Measurements from ENCODE around the gene GTF3C5. TPM values are rescaled to one million over a fixed set of nuclear protein-coding genes. Genes with fewer than 3 reads are reported as not detected.
"Not testable (repeated sequence)": the region's sequence is repeated elsewhere in the genome, so short reads cannot be mapped to it uniquely, and the experiment has no call there.

The GTF3C5 gene
- total RNA-seq, 1 donor from 2014 or later: 95.2 TPM

DNA sequence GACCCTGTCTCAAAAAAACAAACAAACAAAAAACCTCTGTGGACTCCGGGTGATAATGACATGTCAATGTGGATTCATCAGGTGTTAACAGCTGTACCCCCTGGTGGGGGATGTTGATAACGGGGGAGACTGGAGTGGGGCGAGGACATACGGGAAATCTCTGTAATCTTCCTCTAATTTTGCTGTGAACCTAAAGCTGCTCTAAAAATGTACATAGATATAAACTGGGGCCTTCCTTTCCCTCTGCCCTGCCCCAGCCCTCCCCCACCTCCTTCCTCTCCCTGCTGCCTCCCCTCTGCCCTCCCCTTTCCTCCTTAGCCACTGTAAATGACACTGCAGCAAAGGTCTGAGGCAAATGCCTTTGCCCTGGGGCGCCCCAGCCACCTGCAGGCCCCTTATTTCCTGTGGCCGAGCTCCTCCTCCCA is 29.6 kb downstream of the GTF3C5 start:
- TF ChIP-seq, protein P1, sequence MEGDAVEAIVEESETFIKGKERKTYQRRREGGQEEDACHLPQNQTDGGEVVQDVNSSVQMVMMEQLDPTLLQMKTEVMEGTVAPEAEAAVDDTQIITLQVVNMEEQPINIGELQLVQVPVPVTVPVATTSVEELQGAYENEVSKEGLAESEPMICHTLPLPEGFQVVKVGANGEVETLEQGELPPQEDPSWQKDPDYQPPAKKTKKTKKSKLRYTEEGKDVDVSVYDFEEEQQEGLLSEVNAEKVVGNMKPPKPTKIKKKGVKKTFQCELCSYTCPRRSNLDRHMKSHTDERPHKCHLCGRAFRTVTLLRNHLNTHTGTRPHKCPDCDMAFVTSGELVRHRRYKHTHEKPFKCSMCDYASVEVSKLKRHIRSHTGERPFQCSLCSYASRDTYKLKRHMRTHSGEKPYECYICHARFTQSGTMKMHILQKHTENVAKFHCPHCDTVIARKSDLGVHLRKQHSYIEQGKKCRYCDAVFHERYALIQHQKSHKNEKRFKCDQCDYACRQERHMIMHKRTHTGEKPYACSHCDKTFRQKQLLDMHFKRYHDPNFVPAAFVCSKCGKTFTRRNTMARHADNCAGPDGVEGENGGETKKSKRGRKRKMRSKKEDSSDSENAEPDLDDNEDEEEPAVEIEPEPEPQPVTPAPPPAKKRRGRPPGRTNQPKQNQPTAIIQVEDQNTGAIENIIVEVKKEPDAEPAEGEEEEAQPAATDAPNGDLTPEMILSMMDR (IDR thresholded peaks at IDR 0.05; ENCODE audit: partially characterized antibody, unreplicated experiment): no peak
- Mint-ChIP-seq H3K27me3 (ENCODE audit: unreplicated experiment) (peaks cover 4% of the 10 kb centered on the region), H3K9me3 (ENCODE audit: unreplicated experiment) (peaks cover 4% of the 10 kb centered on the region), H3K4me1 (ENCODE audit: low read depth, unreplicated experiment) (peaks cover 6% of the 10 kb centered on the region), H3K36me3 (ENCODE audit: unreplicated experiment) (no peaks in the 10 kb centered on the region), H3K4me3 (ENCODE audit: unreplicated experiment) (no peak overlapping the region), H3K27ac (ENCODE audit: unreplicated experiment) (no peak overlapping the region)
- no peak for DNase-seq

DNA sequence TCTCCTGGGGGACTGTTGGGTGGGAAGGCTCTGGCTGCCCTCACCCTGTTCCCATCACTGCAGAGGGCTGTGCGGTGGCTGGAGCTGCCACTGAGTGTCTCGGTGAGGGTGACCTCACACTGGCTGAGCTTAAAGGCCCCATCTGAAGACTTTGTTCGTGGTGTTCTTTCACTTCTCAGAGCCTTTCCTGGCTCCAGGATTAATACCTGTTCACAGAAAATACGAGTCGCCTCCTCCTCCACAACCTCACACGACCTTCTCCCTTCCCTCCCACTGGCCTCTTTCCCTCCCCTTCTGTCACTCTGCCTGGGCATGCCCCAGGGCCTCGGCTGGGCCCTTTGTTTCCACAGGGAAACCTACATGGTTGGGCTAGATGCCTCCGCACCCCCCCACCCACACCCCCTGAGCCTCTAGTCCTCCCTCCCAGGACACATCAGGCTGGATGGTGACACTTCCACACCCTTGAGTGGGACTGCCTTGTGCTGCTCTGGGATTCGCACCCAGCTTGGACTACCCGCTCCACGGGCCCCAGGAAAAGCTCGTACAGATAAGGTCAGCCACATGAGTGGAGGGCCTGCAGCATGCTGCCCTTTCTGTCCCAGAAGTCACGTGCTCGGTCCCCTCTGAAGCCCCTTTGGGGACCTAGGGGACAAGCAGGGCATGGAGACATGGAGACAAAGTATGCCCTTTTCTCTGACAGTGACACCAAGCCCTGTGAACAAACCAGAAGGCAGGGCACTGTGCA is 30.4 kb downstream of the GTF3C5 start:
- not testable (repeated sequence) for H3K27me3 Mint-ChIP-seq (ENCODE audit: unreplicated experiment); H3K4me3 Mint-ChIP-seq (ENCODE audit: unreplicated experiment); H3K27ac Mint-ChIP-seq (ENCODE audit: unreplicated experiment); H3K9me3 Mint-ChIP-seq (ENCODE audit: unreplicated experiment); H3K4me1 Mint-ChIP-seq (ENCODE audit: low read depth, unreplicated experiment); DNase-seq; H3K36me3 Mint-ChIP-seq (ENCODE audit: unreplicated experiment)

DNA sequence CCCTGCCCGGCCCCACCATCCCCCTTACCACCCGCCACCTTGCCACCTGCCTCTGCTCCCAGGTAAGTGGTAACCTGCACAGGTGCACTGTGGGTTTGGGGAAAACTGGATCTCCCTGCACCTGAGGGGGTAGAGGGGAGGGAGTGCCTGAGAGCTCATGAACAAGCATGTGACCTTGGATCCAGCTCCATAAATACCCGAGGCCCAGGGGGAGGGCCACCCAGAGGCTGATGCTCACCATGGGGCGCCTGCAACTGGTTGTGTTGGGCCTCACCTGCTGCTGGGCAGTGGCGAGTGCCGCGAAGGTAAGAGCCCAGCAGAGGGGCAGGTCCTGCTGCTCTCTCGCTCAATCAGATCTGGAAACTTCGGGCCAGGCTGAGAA is 31.0 kb downstream of the GTF3C5 start, which contains the start of gene CEL:
CEL (plus strand) TSS at position 218 of the 382 bp plus-strand sequence; CDS start at position 240, 22 bp downstream.
- not testable (repeated sequence) for H3K27me3 Mint-ChIP-seq (ENCODE audit: unreplicated experiment); H3K27ac Mint-ChIP-seq (ENCODE audit: unreplicated experiment); DNase-seq; H3K36me3 Mint-ChIP-seq (ENCODE audit: unreplicated experiment); H3K4me3 Mint-ChIP-seq (ENCODE audit: unreplicated experiment); H3K4me1 Mint-ChIP-seq (ENCODE audit: low read depth, unreplicated experiment); H3K9me3 Mint-ChIP-seq (ENCODE audit: unreplicated experiment)

DNA sequence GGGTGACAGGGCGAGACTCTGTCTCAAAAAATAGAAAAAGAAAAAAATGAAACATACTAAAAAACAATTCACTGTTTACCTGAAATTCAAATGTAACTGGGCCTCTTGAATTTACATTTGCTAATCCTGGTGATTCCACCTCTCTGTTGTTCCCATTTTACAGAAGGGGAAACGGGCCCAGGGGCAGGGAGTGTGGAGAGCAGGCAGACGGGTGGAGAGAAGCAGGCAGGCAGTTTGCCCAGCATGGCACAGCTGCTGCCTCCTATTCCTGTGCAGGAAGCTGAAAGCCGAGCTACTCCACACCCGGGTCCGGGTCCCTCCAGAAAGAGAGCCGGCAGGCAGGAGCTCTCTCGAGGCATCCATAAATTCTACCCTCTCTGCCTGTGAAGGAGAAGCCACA is 31.8 kb downstream of the GTF3C5 start:
- not testable (repeated sequence) for H3K36me3 Mint-ChIP-seq (ENCODE audit: unreplicated experiment); H3K27ac Mint-ChIP-seq (ENCODE audit: unreplicated experiment); DNase-seq; H3K4me3 Mint-ChIP-seq (ENCODE audit: unreplicated experiment); H3K27me3 Mint-ChIP-seq (ENCODE audit: unreplicated experiment); H3K4me1 Mint-ChIP-seq (ENCODE audit: low read depth, unreplicated experiment); H3K9me3 Mint-ChIP-seq (ENCODE audit: unreplicated experiment)

DNA sequence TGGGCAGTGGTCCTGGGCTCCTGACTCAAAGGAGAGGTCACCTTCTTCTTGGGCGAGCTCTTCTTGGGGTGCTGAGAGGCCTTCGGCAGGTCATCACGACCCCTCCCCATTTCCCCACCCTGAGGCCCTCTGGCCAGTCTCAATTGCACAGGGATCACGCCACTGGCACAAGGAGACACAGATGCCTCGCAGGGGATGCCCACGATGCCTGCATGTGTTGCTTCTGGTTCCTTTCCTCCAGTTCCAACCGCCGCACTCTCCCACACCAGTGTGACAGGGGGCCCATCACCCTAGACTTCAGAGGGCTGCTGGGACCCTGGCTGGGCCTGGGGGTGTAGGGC is 32.3 kb downstream of the GTF3C5 start:
- no peaks in the 10 kb centered on the region for H3K36me3 Mint-ChIP-seq (ENCODE audit: unreplicated experiment)
- no peak overlapping the region for H3K4me3 Mint-ChIP-seq (ENCODE audit: unreplicated experiment)
- H3K27ac Mint-ChIP-seq (ENCODE audit: unreplicated experiment): no peak overlapping the region
- peaks cover 6% of the 10 kb centered on the region for H3K4me1 Mint-ChIP-seq (ENCODE audit: low read depth, unreplicated experiment)
- no peak for DNase-seq
- H3K9me3 Mint-ChIP-seq (ENCODE audit: unreplicated experiment): peaks cover 6% of the 10 kb centered on the region
- H3K27me3 Mint-ChIP-seq (ENCODE audit: unreplicated experiment): peaks cover 4% of the 10 kb centered on the region
- TF ChIP-seq, protein P1 (IDR thresholded peaks at IDR 0.05; ENCODE audit: partially characterized antibody, unreplicated experiment): no peak

DNA sequence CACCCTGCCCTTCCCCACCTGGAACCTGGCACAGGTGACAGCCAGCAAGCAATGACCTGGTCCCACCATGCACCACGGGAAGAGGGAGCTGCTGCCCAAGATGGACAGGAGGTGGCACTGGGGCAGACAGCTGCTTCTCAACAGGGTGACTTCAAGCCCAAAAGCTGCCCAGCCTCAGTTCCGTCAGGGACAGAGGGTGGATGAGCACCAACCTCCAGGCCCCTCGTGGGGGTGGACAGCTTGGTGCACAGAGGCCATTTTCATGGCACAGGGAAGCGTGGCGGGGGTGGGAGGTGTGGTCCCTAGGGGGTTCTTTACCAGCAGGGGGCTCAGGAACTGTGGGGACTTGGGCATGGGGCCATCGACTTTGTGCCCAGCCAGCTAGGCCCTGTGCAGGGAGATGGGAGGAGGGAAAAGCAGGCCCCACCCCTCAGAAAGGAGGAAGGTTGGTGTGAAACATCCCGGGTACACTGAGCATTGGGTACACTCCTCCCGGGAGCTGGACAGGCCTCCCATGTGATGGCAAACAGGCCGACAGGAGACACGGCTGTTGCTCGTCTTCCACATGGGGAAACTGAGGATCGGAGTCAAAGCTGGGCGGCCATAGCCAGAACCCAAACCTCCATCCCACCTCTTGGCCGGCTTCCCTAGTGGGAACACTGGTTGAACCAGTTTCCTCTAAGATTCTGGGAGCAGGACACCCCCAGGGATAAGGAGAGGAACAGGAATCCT is 32.9 kb downstream of the GTF3C5 start:
- Mint-ChIP-seq H3K4me1 (ENCODE audit: low read depth, unreplicated experiment) (peaks cover 6% of the 10 kb centered on the region), H3K9me3 (ENCODE audit: unreplicated experiment) (peaks cover 2% of the 10 kb centered on the region), H3K27ac (ENCODE audit: unreplicated experiment) (no peak overlapping the region), H3K36me3 (ENCODE audit: unreplicated experiment) (no peaks in the 10 kb centered on the region), H3K4me3 (ENCODE audit: unreplicated experiment) (no peak overlapping the region), H3K27me3 (ENCODE audit: unreplicated experiment) (peaks cover 4% of the 10 kb centered on the region)
- no peak for DNase-seq
- TF ChIP-seq, protein P1 (IDR thresholded peaks at IDR 0.05; ENCODE audit: partially characterized antibody, unreplicated experiment): no peak

Data from glutamatergic neuron (in vitro differentiated cells).